NT2/D1 (cell line): Measurements from ENCODE around the gene PPFIA1.

Source experiments
- SUZ12 ChIP-seq: IDR thresholded peaks from 2 replicates; pipeline ENCODE4 v1.6.1; 2011; ENCODE audit not compliant: insufficient read length, insufficient read depth; ENCODE audit errors: extremely low read depth
- YY1 ChIP-seq: IDR thresholded peaks from 2 replicates; pipeline ENCODE4 v1.6.1; 2011; ENCODE audit not compliant: insufficient read length, insufficient read depth
- ZNF274 ChIP-seq: IDR thresholded peaks from 2 replicates; pipeline ENCODE4 v1.6.1; 2011; ENCODE audit warnings: mild to moderate bottlenecking, low read depth, low read length

DNA sequence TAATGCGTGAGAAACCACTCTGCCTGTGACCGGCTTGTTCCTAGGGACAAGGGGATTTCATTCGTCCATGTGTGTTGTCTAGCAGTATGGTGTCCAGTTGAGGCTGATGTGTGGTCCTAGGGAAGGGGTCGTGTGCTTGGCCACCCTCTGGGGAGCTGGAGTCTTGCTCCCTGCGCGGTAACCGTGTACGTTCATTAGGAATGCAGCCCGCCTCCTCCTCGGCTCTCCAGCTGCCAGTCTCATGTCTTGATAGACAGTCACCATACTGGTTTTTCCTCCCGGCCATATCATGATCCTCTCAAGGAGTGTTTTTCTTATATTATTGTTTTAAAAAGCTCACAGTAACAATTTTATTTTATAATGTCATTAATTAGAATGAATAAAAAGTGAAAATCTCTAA lies 133.8 kb downstream of the PPFIA1 start:
- TF ChIP-seq YY1 (no peak), ZNF274 (no peak), SUZ12 (no peak)
